ENCODE data around the gene MRPL17. TPM values are rescaled to one million over a fixed set of nuclear protein-coding genes. Genes with fewer than 3 reads are reported as not detected.

Gene MRPL17
- total RNA-seq, 4 donors from 2014 or later = 9.3 to 62.9 (median 14.2) TPM

DNA sequence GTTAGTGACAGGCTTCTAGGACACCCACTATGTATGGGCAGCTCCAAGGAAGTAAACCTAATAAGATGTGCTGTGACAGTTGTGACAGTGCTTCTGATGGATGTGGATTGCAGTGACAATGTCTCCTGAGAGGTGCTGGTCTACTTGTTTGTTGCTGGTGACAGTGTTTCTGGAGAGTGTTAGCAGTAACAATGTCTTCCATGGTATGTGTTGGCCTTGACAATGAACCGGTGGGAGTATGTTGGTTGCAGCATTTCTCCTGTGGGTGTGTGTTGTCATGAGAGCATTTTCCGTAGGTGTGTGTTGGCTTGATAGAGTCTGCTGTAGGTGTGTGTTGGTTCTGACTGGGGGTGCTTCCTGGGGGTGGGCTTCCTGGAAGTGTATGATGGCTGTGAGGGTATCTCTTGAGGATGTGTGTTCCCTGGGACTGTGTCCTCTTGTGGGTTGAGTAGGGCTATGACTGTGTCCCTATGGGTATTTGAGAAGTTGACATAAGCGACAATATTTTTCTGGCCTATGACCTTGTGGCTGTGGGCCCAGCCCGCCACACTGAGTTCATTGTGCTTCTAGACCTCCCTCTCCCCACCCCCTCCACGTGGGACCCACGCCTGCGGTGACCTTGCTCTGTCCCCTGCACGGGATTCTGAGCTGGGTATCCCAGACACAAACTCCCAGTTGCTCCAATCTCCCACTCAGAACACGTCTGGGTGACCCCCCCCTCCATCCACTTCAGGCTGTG is 28.7 kb downstream of the MRPL17 start:
- no peaks in the 10 kb centered on the region for H3K36me3 ChIP-seq
- H3K27ac ChIP-seq = peak overlapping the region; percentile 74 to 87 (median 80)
- WGBS, 2 donors (ENCODE audit: low coverage in 1 of 2) = 20 to 57% methylated on average over 2 to 9 of the region's 9 CpGs
- H3K4me3 ChIP-seq = peak overlapping the region in 2 of 4 donors; percentile 44 to 47
- H3K4me1 ChIP-seq = peaks cover 0 to 11% (median 5%) of the 10 kb centered on the region in 4 donors
- TF ChIP-seq POLR2A (IDR thresholded peaks at IDR 0.05) (no peak), POLR2AphosphoS5 (IDR thresholded peaks at IDR 0.05) (peak in 1 of 3 donors; percentile 43)
- TF ChIP-seq, protein P1, sequence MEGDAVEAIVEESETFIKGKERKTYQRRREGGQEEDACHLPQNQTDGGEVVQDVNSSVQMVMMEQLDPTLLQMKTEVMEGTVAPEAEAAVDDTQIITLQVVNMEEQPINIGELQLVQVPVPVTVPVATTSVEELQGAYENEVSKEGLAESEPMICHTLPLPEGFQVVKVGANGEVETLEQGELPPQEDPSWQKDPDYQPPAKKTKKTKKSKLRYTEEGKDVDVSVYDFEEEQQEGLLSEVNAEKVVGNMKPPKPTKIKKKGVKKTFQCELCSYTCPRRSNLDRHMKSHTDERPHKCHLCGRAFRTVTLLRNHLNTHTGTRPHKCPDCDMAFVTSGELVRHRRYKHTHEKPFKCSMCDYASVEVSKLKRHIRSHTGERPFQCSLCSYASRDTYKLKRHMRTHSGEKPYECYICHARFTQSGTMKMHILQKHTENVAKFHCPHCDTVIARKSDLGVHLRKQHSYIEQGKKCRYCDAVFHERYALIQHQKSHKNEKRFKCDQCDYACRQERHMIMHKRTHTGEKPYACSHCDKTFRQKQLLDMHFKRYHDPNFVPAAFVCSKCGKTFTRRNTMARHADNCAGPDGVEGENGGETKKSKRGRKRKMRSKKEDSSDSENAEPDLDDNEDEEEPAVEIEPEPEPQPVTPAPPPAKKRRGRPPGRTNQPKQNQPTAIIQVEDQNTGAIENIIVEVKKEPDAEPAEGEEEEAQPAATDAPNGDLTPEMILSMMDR (IDR thresholded peaks at IDR 0.05) = no peak
- H3K9me3 ChIP-seq = no peaks in the 10 kb centered on the region
- intact Hi-C loops (cut with DNase I; ENCODE audit: low total_unique reads) = no loop called here
- in situ Hi-C loops (cut with MboI; ENCODE audit: low pct_ligation_motif_present in 1 of 4, low pct_unique_long_range_greater_than_20kb in 1 of 4, low sequenced_read_pairs in 3 of 4) = no loop called here
- H3K27me3 ChIP-seq = peaks cover 27% of the 10 kb centered on the region
- no peak for DNase-seq

DNA sequence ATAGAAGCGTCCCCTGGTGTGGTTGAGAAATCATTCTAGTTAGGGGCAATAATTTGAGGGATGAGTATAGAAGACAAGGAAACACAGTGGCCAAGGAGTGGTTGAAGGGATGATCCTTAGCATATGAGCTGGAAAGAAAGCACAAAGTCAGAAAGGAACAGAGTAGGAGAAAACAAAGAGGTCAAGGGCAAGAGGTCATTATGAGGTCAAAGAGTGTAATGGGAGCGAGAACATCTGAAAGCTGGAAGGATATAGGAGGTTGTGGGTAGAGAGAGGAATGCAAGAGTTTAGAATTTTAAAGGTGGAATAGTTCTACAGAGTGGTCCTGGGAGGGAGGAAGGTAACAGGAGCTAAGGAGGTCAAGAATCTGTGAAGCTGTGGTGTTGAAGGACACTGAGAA is 29.5 kb downstream of the MRPL17 start:
- H3K9me3 ChIP-seq = no peaks in the 10 kb centered on the region
- no peak overlapping the region for H3K4me3 ChIP-seq
- DNase-seq = no peak
- peaks cover 0 to 12% (median 8%) of the 10 kb centered on the region in 4 donors for H3K4me1 ChIP-seq
- H3K27ac ChIP-seq = peak overlapping the region in 3 of 4 donors; percentile 13 to 79 (median 30)
- in situ Hi-C loops (cut with MboI; ENCODE audit: low pct_ligation_motif_present in 1 of 4, low pct_unique_long_range_greater_than_20kb in 1 of 4, low sequenced_read_pairs in 3 of 4) (no loop called here), intact Hi-C loops (cut with DNase I; ENCODE audit: low total_unique reads) (no loop called here)
- TF ChIP-seq, protein P1 (IDR thresholded peaks at IDR 0.05) = no peak
- TF ChIP-seq POLR2A (IDR thresholded peaks at IDR 0.05) = no peak
- 84 to 89% methylated on average over 2 of the region's 2 CpGs for WGBS, 2 donors (ENCODE audit: low coverage in 1 of 2)
- H3K36me3 ChIP-seq = no peaks in the 10 kb centered on the region
- H3K27me3 ChIP-seq = peaks cover 27% of the 10 kb centered on the region

DNA sequence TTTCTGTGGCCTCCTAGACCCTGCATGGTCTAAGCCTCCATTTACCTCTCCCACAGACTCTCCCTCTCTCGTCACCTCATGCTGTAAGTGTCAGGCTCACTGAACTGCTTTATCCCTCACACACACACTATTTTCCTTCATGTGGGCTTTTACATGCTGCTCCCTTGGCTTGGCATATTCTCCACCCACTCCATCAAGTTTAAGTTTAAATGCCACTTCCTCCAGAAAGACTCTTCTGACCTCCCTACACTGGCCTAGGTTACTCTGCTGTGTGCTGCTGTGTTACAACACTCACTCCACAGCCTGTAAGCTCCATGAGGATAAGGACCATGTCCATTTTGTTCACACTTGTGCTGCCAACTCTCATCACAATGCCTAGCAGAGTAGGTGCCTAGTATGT is 30.0 kb downstream of the MRPL17 start:
- Histone ChIP-seq H3K36me3 (no peaks in the 10 kb centered on the region), H3K9me3 (no peaks in the 10 kb centered on the region), H3K27me3 (peaks cover 27% of the 10 kb centered on the region), H3K27ac (peak overlapping the region in 1 of 4 donors; percentile 3), H3K4me1 (peaks cover 0 to 17% (median 12%) of the 10 kb centered on the region in 4 donors), H3K4me3 (no peak overlapping the region)
- in situ Hi-C loops (cut with MboI; ENCODE audit: low pct_ligation_motif_present in 1 of 4, low pct_unique_long_range_greater_than_20kb in 1 of 4, low sequenced_read_pairs in 3 of 4) (no loop called here), intact Hi-C loops (cut with DNase I; ENCODE audit: low total_unique reads) (no loop called here)
- WGBS, 2 donors (ENCODE audit: low coverage in 1 of 2) = 82 to 100% methylated on average over 1 of the region's 1 CpG
- TF ChIP-seq EP300 (IDR thresholded peaks at IDR 0.05; ENCODE audit: low read depth) = no peak
- no peak for TF ChIP-seq POLR2AphosphoS5 (IDR thresholded peaks at IDR 0.05)
- TF ChIP-seq, protein P1 (IDR thresholded peaks at IDR 0.05) = no peak
- no peak for TF ChIP-seq POLR2A (IDR thresholded peaks at IDR 0.05)
- DNase-seq = no peak

DNA sequence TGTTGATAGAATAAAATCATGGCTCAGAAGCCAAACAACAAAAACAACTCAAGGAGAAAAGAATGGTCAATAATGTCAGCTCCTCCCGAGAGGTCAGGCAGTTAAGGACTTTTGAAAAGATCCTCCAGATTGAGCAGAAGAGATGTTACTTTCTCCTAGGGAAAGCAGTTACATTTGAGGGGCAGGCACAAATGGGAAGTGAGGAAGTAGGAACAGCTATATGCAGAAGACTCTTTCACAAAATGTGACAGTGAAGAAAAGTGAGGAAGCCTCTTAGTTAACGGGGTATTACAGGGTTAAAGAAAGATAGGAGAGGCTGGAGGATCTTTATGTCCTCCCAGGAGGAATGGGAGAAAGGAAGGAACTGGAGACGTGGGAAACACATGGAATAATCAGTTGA is 31.0 kb downstream of the MRPL17 start:
- H3K36me3 ChIP-seq = no peaks in the 10 kb centered on the region
- no peak for DNase-seq
- 52 to 62% methylated on average over 3 of the region's 3 CpGs for WGBS, 2 donors (ENCODE audit: low coverage in 1 of 2)
- no peak overlapping the region for H3K4me3 ChIP-seq
- peaks cover 22% of the 10 kb centered on the region for H3K27me3 ChIP-seq
- H3K4me1 ChIP-seq = peaks cover 2 to 26% (median 17%) of the 10 kb centered on the region in 4 donors
- no peak overlapping the region for H3K27ac ChIP-seq
- no peaks in the 10 kb centered on the region for H3K9me3 ChIP-seq
- intact Hi-C loops (cut with DNase I; ENCODE audit: low total_unique reads) (no loop called here), in situ Hi-C loops (cut with MboI; ENCODE audit: low pct_ligation_motif_present in 1 of 4, low pct_unique_long_range_greater_than_20kb in 1 of 4, low sequenced_read_pairs in 3 of 4) (no loop called here)
- no peak for TF ChIP-seq EP300 (IDR thresholded peaks at IDR 0.05; ENCODE audit: low read depth)
- no peak for TF ChIP-seq POLR2AphosphoS5 (IDR thresholded peaks at IDR 0.05)
- TF ChIP-seq, protein P1 (IDR thresholded peaks at IDR 0.05) = no peak
- TF ChIP-seq POLR2A (IDR thresholded peaks at IDR 0.05) = no peak

Measured in transverse colon (tissue), 4 donors.